ENCODE measurements around the gene ATOSB. TPM values are rescaled to one million over a fixed set of nuclear protein-coding genes. Genes with fewer than 3 reads are reported as not detected.

Gene ATOSB
- total RNA-seq, 6 experiments from 2014 or later = 3.7 to 6.9 (median 5.8) TPM

GRCh38 chr9:35072461-35073278, 43.0 kb downstream of the ATOSB start, which contains the start of gene VCP:
Gene VCP (minus strand): TSS chr9:35072625. CDS start chr9:35072353, 272 bp downstream.
- Histone ChIP-seq H3K36me3 (peaks cover 0 to 15% (median 3%) of the 10 kb centered on the region in 4 donors), H3K27me3 (no peaks in the 10 kb centered on the region), H3K4me3 (peak within 1 kb of the TSS; percentile 76 to 100 (median 93)), H3K27ac (peak within 1 kb of the TSS; percentile 97 to 99 (median 98)), H3K9me3 (no peaks in the 10 kb centered on the region), H3K4me1 (peaks cover 0 to 33% (median 12%) of the 10 kb centered on the region in 4 donors)
- intact Hi-C loops (cut with DNase I) = no loop called here
- DNase-seq (peak; percentile 98 to 99 (median 99)), ATAC-seq (peak; percentile 90 to 95 (median 94))
- TF ChIP-seq POLR2A (IDR thresholded peaks at IDR 0.05) (peak; percentile 94), CTCF (IDR thresholded peaks at IDR 0.05) (no peak)
- WGBS (ENCODE audit: insufficient coverage, low coverage, low lambda C conversion rate, missing lambda C conversion rate) = 12% methylated on average over 20 of the region's 54 CpGs

GRCh38 chr9:35071814-35072460, 43.7 kb downstream of the ATOSB start:
- H3K4me1 ChIP-seq = peaks cover 0 to 33% (median 12%) of the 10 kb centered on the region in 4 donors
- TF ChIP-seq POLR2A (IDR thresholded peaks at IDR 0.05) (no peak), CTCF (IDR thresholded peaks at IDR 0.05) (peak; percentile 15 to 47 (median 42))

GRCh38 chr9:35070823-35071813, 44.5 kb downstream of the ATOSB start:
- WGBS (ENCODE audit: insufficient coverage, low coverage, low lambda C conversion rate, missing lambda C conversion rate) = under 1% methylated on average over 14 of the region's 20 CpGs
- no peaks in the 10 kb centered on the region for H3K27me3 ChIP-seq
- intact Hi-C loops (cut with DNase I) = no loop called here

More at GRCh38 chr9:35071814-35072460, 43.7 kb downstream of the ATOSB start:
- ATAC-seq = peak; percentile 70 to 82 (median 76)
- intact Hi-C loops (cut with DNase I) = no loop called here
- WGBS (ENCODE audit: insufficient coverage, low coverage, low lambda C conversion rate, missing lambda C conversion rate) = no CpG with 5 or more reads among the region's 79 CpGs
- H3K9me3 ChIP-seq = no peaks in the 10 kb centered on the region
- H3K4me3 ChIP-seq = peak overlapping the region; percentile 76 to 100 (median 93)
- H3K36me3 ChIP-seq = peaks cover 2 to 23% (median 11%) of the 10 kb centered on the region in 4 donors
- no peaks in the 10 kb centered on the region for H3K27me3 ChIP-seq
- peak; percentile 88 to 91 (median 90) for DNase-seq
- H3K27ac ChIP-seq = peak overlapping the region; percentile 97 to 99 (median 98)

More at GRCh38 chr9:35070823-35071813, 44.5 kb downstream of the ATOSB start:
- H3K4me3 ChIP-seq = peak overlapping the region; percentile 76 to 100 (median 93)
- peak overlapping the region; percentile 97 to 99 (median 98) for H3K27ac ChIP-seq
- peak in 1 of 4 donors; percentile 6 for ATAC-seq
- no peaks in the 10 kb centered on the region for H3K9me3 ChIP-seq
- peaks cover 0 to 33% (median 12%) of the 10 kb centered on the region in 4 donors for H3K4me1 ChIP-seq
- peaks cover 5 to 31% (median 15%) of the 10 kb centered on the region in 4 donors for H3K36me3 ChIP-seq
- TF ChIP-seq POLR2A (IDR thresholded peaks at IDR 0.05) (no peak), CTCF (IDR thresholded peaks at IDR 0.05) (no peak)
- DNase-seq = no peak

Measured in right lobe of liver (tissue), 6 donors.